Stomach (tissue), 4 donors: ENCODE data around the gene NELFE.
"Not testable (repeated sequence)": the region's sequence is repeated elsewhere in the genome, so short reads cannot be mapped to it uniquely, and the experiment has no call there.

ENCODE experiments used
- EP300 ChIP-seq: sonication (generic); formaldehyde crosslinking; IDR thresholded peaks from one replicate; pipeline ENCODE4 v1.6.1; 2017; ENCODE audit warnings: antibody characterized with exemption
- POLR2A ChIP-seq, 4 donors: fragments of 450-650 bp; IDR thresholded peaks; one replicate each; pipeline ENCODE4 v1.6.1; 2016; ENCODE audit warnings: antibody characterized with exemption in 4 of 4, control low read depth in 2 of 4, mild to moderate bottlenecking in 1 of 4, moderate library complexity in 1 of 4
- POLR2AphosphoS5 ChIP-seq, 3 donors: sonication (generic); formaldehyde crosslinking; IDR thresholded peaks; one replicate each; pipeline ENCODE4 v1.6.1; 2016; ENCODE audit warnings: antibody characterized with exemption in 3 of 3
- TF ChIP-seq, protein P1 (sequence below), 7 experiments: fragments of 450-650 bp in 4 of 7; fragments of 200-600 bp in 3 of 7; sonication (generic) in 3 of 7; IDR thresholded peaks; one replicate each; pipeline ENCODE4 v1.5.1; 2016 to 2019; ENCODE audit warnings: antibody characterized with exemption in 7 of 7, control low read depth in 2 of 7, mild to moderate bottlenecking in 1 of 7

DNA sequence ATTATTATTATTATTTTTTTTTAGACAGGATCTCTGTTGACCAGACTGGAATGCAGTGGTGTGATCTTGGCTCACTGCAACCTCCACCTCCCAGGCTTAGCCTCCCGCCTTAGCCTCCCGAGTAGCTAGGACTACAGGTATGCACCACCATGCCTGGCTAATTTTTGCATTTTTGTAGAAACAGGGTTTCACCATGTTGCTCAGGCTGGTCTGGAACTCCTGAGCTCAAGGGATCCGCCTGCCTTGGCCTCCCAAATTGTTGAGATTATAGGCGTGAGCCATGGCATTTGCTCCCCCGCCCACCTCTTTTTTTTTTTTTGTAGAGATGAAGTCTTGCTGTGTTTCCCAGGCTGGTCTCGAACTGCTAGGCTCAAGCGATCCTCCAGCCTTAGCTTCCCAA lies 49.5 kb downstream of the NELFE start:
- not testable (repeated sequence) for TF ChIP-seq POLR2AphosphoS5 (IDR thresholded peaks at IDR 0.05); POLR2A (IDR thresholded peaks at IDR 0.05); EP300
- TF ChIP-seq, protein P1, sequence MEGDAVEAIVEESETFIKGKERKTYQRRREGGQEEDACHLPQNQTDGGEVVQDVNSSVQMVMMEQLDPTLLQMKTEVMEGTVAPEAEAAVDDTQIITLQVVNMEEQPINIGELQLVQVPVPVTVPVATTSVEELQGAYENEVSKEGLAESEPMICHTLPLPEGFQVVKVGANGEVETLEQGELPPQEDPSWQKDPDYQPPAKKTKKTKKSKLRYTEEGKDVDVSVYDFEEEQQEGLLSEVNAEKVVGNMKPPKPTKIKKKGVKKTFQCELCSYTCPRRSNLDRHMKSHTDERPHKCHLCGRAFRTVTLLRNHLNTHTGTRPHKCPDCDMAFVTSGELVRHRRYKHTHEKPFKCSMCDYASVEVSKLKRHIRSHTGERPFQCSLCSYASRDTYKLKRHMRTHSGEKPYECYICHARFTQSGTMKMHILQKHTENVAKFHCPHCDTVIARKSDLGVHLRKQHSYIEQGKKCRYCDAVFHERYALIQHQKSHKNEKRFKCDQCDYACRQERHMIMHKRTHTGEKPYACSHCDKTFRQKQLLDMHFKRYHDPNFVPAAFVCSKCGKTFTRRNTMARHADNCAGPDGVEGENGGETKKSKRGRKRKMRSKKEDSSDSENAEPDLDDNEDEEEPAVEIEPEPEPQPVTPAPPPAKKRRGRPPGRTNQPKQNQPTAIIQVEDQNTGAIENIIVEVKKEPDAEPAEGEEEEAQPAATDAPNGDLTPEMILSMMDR (IDR thresholded peaks at IDR 0.05) = not testable (repeated sequence)
